H1 (cell line): ENCODE data around the gene ZNF407. TPM values are rescaled to one million over a fixed set of nuclear protein-coding genes. Genes with fewer than 3 reads are reported as not detected.

Source experiments
- CTCF ChIA-PET: fragments of 300-600 bp; sonication (Branson Sonifier 250); formaldehyde crosslinking; loops from one replicate; lab custom pipeline; 2021; ENCODE audit not compliant: partially characterized antibody; lab: Charles Lee
- POLR2A ChIA-PET: fragments of 300-600 bp; sonication (Branson Sonifier 250); formaldehyde crosslinking; loops from one replicate; lab custom pipeline; 2021; ENCODE audit warnings: inconsistent platforms; ENCODE audit not compliant: partially characterized antibody; lab: Charles Lee
- DNase-seq, 2 experiments: peaks; one replicate each; pipeline versions ENCODE4 v3.0.0 to v3.0.0-alpha.2; 2010 to 2022; ENCODE audit warnings: low spot score in 2 of 2, low read depth in 1 of 2, mixed read lengths in 1 of 2
- FAIRE-seq: peaks from 2 replicates; lab custom pipeline; 2011; peaks lifted over from hg19 to GRCh38; lab: Jason Lieb, UNC
- H2AFZ ChIP-seq: 2 replicates; pipeline ENCODE4 v1.8.1; 2012; ENCODE audit warnings: low read length, inconsistent platforms
- H2AK5ac ChIP-seq: 2 replicates; pipeline ENCODE4 v1.6.1; 2013; ENCODE audit warnings: low read depth, low read length
- H2BK120ac ChIP-seq: replicated peaks from 2 replicates; pipeline ENCODE3; 2013; ENCODE audit warnings: low read depth, low read length, inconsistent platforms
- H2BK12ac ChIP-seq: 2 replicates; pipeline ENCODE4 v1.6.1; 2013; ENCODE audit warnings: low read depth, low read length
- H2BK15ac ChIP-seq: 2 replicates; pipeline ENCODE4 v1.6.1; 2013; ENCODE audit warnings: low read length
- H2BK20ac ChIP-seq: 2 replicates; pipeline ENCODE4 v1.6.1; 2013; ENCODE audit warnings: low read length
- H2BK5ac ChIP-seq: 2 replicates; pipeline ENCODE4 v1.6.1; 2013; ENCODE audit warnings: low read depth, low read length
- H3K14ac ChIP-seq: 2 replicates; pipeline ENCODE4 v1.6.1; 2013; ENCODE audit warnings: inconsistent platforms; ENCODE audit not compliant: insufficient read length
- H3K18ac ChIP-seq: 2 replicates; pipeline ENCODE4 v1.6.1; 2013; ENCODE audit warnings: low read length; ENCODE audit errors: extremely low read depth
- H3K23ac ChIP-seq: 2 replicates; pipeline ENCODE4 v1.6.1; 2013; ENCODE audit warnings: inconsistent platforms; ENCODE audit not compliant: insufficient read length
- H3K23me2 ChIP-seq: 2 replicates; pipeline ENCODE4 v1.6.1; 2013; ENCODE audit warnings: low read depth, low read length
- H3K27ac ChIP-seq: 2 replicates; pipeline ENCODE4 v1.6.1; 2011; ENCODE audit warnings: low read depth, low read length, inconsistent platforms
- H3K27me3 ChIP-seq, 4 experiments: replicated peaks in 1 of 4; 1 replicate in 1 of 4; 2 replicates in 3 of 4; pipeline versions ENCODE4 v1.6.1 to v1.8.1; 2011 to 2013; ENCODE audit warnings: low read length in 3 of 4, mild to moderate bottlenecking in 3 of 4, inconsistent platforms in 2 of 4, mixed read lengths in 2 of 4, moderate library complexity in 1 of 4; ENCODE audit not compliant: control insufficient read depth in 3 of 4, insufficient read depth in 3 of 4; ENCODE audit errors: extremely low read depth in 1 of 4
- H3K36me3 ChIP-seq, 4 experiments: 2 replicates each; pipeline versions ENCODE4 v1.6.1 to v1.8.1; 2011 to 2013; ENCODE audit warnings: mild to moderate bottlenecking in 4 of 4, low read length in 3 of 4, moderate library complexity in 2 of 4, control low read depth in 1 of 4, inconsistent platforms in 1 of 4; ENCODE audit not compliant: insufficient read depth in 4 of 4, control insufficient read depth in 2 of 4
- H3K4ac ChIP-seq: replicated peaks from 2 replicates; pipeline ENCODE3; 2013; ENCODE audit warnings: low read length, low read depth, mixed read lengths, inconsistent platforms; ENCODE audit not compliant: insufficient read length
- H3K4me1 ChIP-seq, 4 experiments: replicated peaks in 1 of 4; 1 replicate in 1 of 4; 2 replicates in 3 of 4; pipeline versions ENCODE4 v1.6.1 to v1.8.1; 2011 to 2013; ENCODE audit warnings: low read length in 3 of 4, inconsistent platforms in 2 of 4, mixed read lengths in 1 of 4; ENCODE audit not compliant: insufficient read depth in 4 of 4, control insufficient read depth in 3 of 4
- H3K4me2 ChIP-seq, 2 experiments: 2 replicates each; pipeline versions ENCODE4 v1.6.1 to v1.8.1; 2011 to 2013; ENCODE audit warnings: low read depth in 2 of 2, low read length in 2 of 2, control low read depth in 1 of 2, inconsistent platforms in 1 of 2, mild to moderate bottlenecking in 1 of 2; ENCODE audit not compliant: insufficient read depth in 1 of 2
- H3K4me3 ChIP-seq, 4 experiments: fragments of 200-600, 300-600 bp in 1 of 4; sonication (generic), shearing (Covaris generic), sonication (Bioruptor Twin) in 1 of 4; 2 replicates each; pipeline versions ENCODE4 v1.5.1 to v1.8.1; 2011 to 2016; ENCODE audit warnings: low read length in 4 of 4, low read depth in 3 of 4, control low read depth in 2 of 4, inconsistent platforms in 2 of 4, mild to moderate bottlenecking in 2 of 4, mixed read lengths in 1 of 4, moderate library complexity in 1 of 4; ENCODE audit not compliant: insufficient read depth in 2 of 4; ENCODE audit errors: extremely low read depth in 1 of 4
- H3K56ac ChIP-seq: replicated peaks from 2 replicates; pipeline ENCODE3; 2013; ENCODE audit warnings: low read depth, mild to moderate bottlenecking, mixed read lengths, low read length, inconsistent platforms; ENCODE audit not compliant: insufficient read length
- H3K79me1 ChIP-seq: 2 replicates; pipeline ENCODE4 v1.6.1; 2013; ENCODE audit warnings: low read depth, low read length, control low read depth
- H3K79me2 ChIP-seq, 2 experiments: 2 replicates each; pipeline versions ENCODE4 v1.6.1 to v1.8.1; 2012 to 2013; ENCODE audit warnings: low read length in 2 of 2, mild to moderate bottlenecking in 2 of 2, inconsistent platforms in 1 of 2; ENCODE audit not compliant: insufficient read depth in 2 of 2, control insufficient read depth in 1 of 2
- H3K9ac ChIP-seq, 4 experiments: replicated peaks in 1 of 4; 1 replicate in 1 of 4; 2 replicates in 3 of 4; pipeline versions ENCODE4 v1.6.1 to v1.8.1; 2011 to 2013; ENCODE audit warnings: low read depth in 3 of 4, low read length in 3 of 4, control low read depth in 2 of 4, mild to moderate bottlenecking in 2 of 4, moderate library complexity in 2 of 4, inconsistent platforms in 1 of 4; ENCODE audit errors: extremely low read depth in 1 of 4
- H3K9me3 ChIP-seq, 2 experiments: 2 replicates each; pipeline versions ENCODE4 v1.6.1 to v1.8.1; 2012 to 2013; ENCODE audit warnings: mild to moderate bottlenecking in 2 of 2, moderate library complexity in 2 of 2, control low read depth in 1 of 2, inconsistent platforms in 1 of 2, low read depth in 1 of 2, low read length in 1 of 2, mixed read lengths in 1 of 2; ENCODE audit not compliant: insufficient read depth in 2 of 2
- H4K20me1 ChIP-seq, 2 experiments: replicated peaks in 1 of 2; 2 replicates each; pipeline versions ENCODE3 to v1.8.1; 2011 to 2013; ENCODE audit warnings: inconsistent platforms in 2 of 2, low read length in 2 of 2, mild to moderate bottlenecking in 1 of 2; ENCODE audit not compliant: insufficient read depth in 2 of 2, control insufficient read depth in 1 of 2
- H4K5ac ChIP-seq: 2 replicates; pipeline ENCODE4 v1.6.1; 2013; ENCODE audit warnings: low read length, low read depth, mixed read lengths, inconsistent platforms; ENCODE audit not compliant: insufficient read length
- H4K8ac ChIP-seq: 2 replicates; pipeline ENCODE4 v1.8.0; 2013; ENCODE audit warnings: mild to moderate bottlenecking, moderate library complexity, low read length, inconsistent platforms; ENCODE audit not compliant: insufficient read depth; ENCODE audit errors: extremely low read depth
- H4K91ac ChIP-seq: replicated peaks from 2 replicates; pipeline ENCODE3; 2013; ENCODE audit warnings: low read length, mixed read lengths, inconsistent platforms; ENCODE audit not compliant: insufficient read length
- BRCA1 ChIP-seq: IDR thresholded peaks from 2 replicates; pipeline ENCODE4 v1.6.1; 2012; ENCODE audit warnings: low read depth, low read length, improper control_type of control experiment
- CHD1 ChIP-seq: IDR thresholded peaks from 2 replicates; pipeline ENCODE4 v1.6.1; 2012; ENCODE audit warnings: low read depth, low read length, improper control_type of control experiment
- GTF2F1 ChIP-seq: IDR thresholded peaks from 2 replicates; pipeline ENCODE4 v1.6.1; 2012; ENCODE audit warnings: low read depth, low read length, improper control_type of control experiment, borderline replicate concordance
- KDM1A ChIP-seq: fragments of 200-600, 300-600 bp; sonication (generic); IDR thresholded peaks from 2 replicates; pipeline ENCODE4 v1.7.1; 2016; ENCODE audit warnings: mild to moderate bottlenecking, low read length, borderline replicate concordance
- KDM5A ChIP-seq: fragments of 200-600 bp; IDR thresholded peaks from 2 replicates; pipeline ENCODE4 v1.7.1; 2012; ENCODE audit warnings: mild to moderate bottlenecking, low read length, inconsistent platforms, mixed read lengths
- NRF1 ChIP-seq: IDR thresholded peaks from 2 replicates; pipeline ENCODE4 v1.6.1; 2011; ENCODE audit warnings: mild to moderate bottlenecking, low read depth, low read length, improper control_type of control experiment
- PHF8 ChIP-seq: fragments of 200-600 bp; sonication (generic); conservative IDR thresholded peaks from 2 replicates; pipeline ENCODE4 v1.7.1; 2012; ENCODE audit warnings: low read depth, mild to moderate bottlenecking, inconsistent platforms, low read length, moderate library complexity
- POLR2AphosphoS5 ChIP-seq: IDR thresholded peaks from 2 replicates; pipeline ENCODE4 v1.6.1; 2011; ENCODE audit warnings: low read depth, low read length
- SP2 ChIP-seq: IDR thresholded peaks from 2 replicates; pipeline ENCODE4 v1.6.1; 2012; ENCODE audit warnings: mild to moderate bottlenecking, low read length, inconsistent platforms
- TCF12 ChIP-seq: IDR thresholded peaks from 2 replicates; pipeline ENCODE4 v1.6.1; 2011; ENCODE audit warnings: low read depth, mild to moderate bottlenecking, low read length
- YY1 ChIP-seq: IDR thresholded peaks from 2 replicates; pipeline ENCODE4 v1.6.1; 2011; ENCODE audit warnings: low read depth, mild to moderate bottlenecking, low read length
- WGBS, 2 experiments: shearing (Covaris generic) in 1 of 2; methylation state at CpG; one replicate each; pipeline versions ENCODE4 v1.1.6 to v1.1.7; 2013 to 2015; ENCODE audit warnings: low lambda C conversion rate in 2 of 2, mixed read lengths in 2 of 2, inconsistent platforms in 1 of 2, low coverage in 1 of 2, missing lambda C conversion rate in 1 of 2; ENCODE audit not compliant: insufficient replicate concordance in 2 of 2, insufficient coverage in 1 of 2, insufficient read length in 1 of 2; ENCODE audit errors: extremely low coverage in 1 of 2, missing lambda C conversion rate in 1 of 2; 5-methylcytosine and 5-hydroxymethylcytosine counted together
- polyA plus RNA-seq, 7 experiments: library from polyadenylated mRNA; depleted of rRNA in 3 of 7; stranded (reverse) in 5 of 7; unstranded in 2 of 7; fragments of >200 nt in 5 of 7; fragments of 200-250 nt in 2 of 7; gene quantifications; 1 replicate in 5 of 7; 2 replicates in 1 of 7; 4 replicates in 1 of 7; pipeline versions ENCODE4 v1.2.1 to v1.2.3, GENCODE V29; 2011 to 2013; ENCODE audit warnings: missing spikeins in 2 of 7, mixed read lengths in 2 of 7
- total RNA-seq: library from RNA; stranded (reverse); fragmentation: NEBNext Ultra II Directional; extraction: Animal tissue kit (Norgen Biotek cat#: 25700); gene quantifications from 2 replicates; pipeline ENCODE4 v1.2.1, GENCODE V29; 2021
- TF ChIP-seq, protein P1 (sequence below): IDR thresholded peaks from 2 replicates; pipeline ENCODE4 v1.6.1; 2012; ENCODE audit warnings: inconsistent platforms
- TF ChIP-seq, protein P2 (sequence below): IDR thresholded peaks from 2 replicates; pipeline ENCODE4 v1.6.1; 2012; ENCODE audit warnings: inconsistent platforms

ZNF407 gene
- total and polyA plus RNA-seq, 2 of the 8 experiments (the other 6 are each of a cell fraction or from before 2014, with no cell fraction given): 1.5 to 6.8 TPM

DNA sequence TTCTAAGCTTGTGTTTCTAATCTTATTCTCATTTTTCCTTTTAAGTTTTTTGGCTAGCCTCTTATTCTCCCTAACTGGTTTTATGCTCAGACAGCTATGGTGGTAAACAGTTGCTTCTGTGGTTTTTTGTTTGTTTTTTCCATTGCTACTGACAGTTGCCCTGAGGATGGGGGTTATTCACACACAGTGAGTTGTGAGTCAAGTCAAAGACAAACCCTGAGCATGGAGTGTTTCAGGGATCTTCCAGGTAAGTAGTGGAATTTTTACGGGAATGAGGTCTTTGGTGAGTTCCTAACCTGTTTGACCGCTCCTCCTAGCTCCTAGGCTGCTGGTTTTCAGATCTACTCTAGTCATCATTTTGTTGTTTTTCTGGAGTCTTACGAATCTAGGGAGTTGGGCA is 162.8 kb downstream of the ZNF407 start:
- Histone ChIP-seq H2BK20ac (no peak overlapping the region), H4K20me1 (no peaks in the 10 kb centered on the region), H3K4me1 (no peaks in the 10 kb centered on the region; a peak in 1 of 7 replicates), H3K9me3 (no peaks in the 10 kb centered on the region), H3K9ac (no peak overlapping the region), H3K23ac (no peak overlapping the region), H3K56ac (no peak overlapping the region), H2BK12ac (no peak overlapping the region), H2AFZ (no peak overlapping the region), H3K4ac (no peak overlapping the region), H3K18ac (no peak overlapping the region), H3K79me2 (no peaks in the 10 kb centered on the region), H4K91ac (no peak overlapping the region), H3K27me3 (no peaks in the 10 kb centered on the region), H2AK5ac (no peak overlapping the region), H3K14ac (no peak overlapping the region), H4K8ac (no peak overlapping the region), H3K27ac (no peak overlapping the region), H2BK5ac (no peak overlapping the region), H3K36me3 (no peaks in the 10 kb centered on the region), H3K79me1 (no peaks in the 10 kb centered on the region), H2BK15ac (no peak overlapping the region), H4K5ac (no peak overlapping the region), H3K23me2 (no peaks in the 10 kb centered on the region), H3K4me2 (no peak overlapping the region), H3K4me3 (no peak overlapping the region), H2BK120ac (no peak overlapping the region)
- no peak for DNase-seq
- 90% methylated on average over 3 of the region's 3 CpGs; no CpG with 5 or more reads in 1 of the 2 experiments for WGBS, 2 experiments
- CTCF ChIA-PET: interaction anchor here (0.7 kb wide), 1 partner anchor 202 kb away, joined by 3 read pairs; no protein-coding TSS in a partner anchor
- POLR2A ChIA-PET: interaction anchor here (0.9 kb wide), 1 partner anchor 43 kb away, joined by 3 read pairs; no protein-coding TSS in a partner anchor
- TF ChIP-seq CHD1: no peak
- no peak for TF ChIP-seq BRCA1
- TF ChIP-seq, protein P1, sequence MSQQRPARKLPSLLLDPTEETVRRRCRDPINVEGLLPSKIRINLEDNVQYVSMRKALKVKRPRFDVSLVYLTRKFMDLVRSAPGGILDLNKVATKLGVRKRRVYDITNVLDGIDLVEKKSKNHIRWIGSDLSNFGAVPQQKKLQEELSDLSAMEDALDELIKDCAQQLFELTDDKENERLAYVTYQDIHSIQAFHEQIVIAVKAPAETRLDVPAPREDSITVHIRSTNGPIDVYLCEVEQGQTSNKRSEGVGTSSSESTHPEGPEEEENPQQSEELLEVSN: no peak
- TF ChIP-seq SP2: no peak
- TF ChIP-seq, protein P2, sequence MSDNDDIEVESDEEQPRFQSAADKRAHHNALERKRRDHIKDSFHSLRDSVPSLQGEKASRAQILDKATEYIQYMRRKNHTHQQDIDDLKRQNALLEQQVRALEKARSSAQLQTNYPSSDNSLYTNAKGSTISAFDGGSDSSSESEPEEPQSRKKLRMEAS: no peak
- TF ChIP-seq YY1: no peak
- TF ChIP-seq NRF1: no peak
- TF ChIP-seq GTF2F1: no peak
- TF ChIP-seq POLR2AphosphoS5: no peak
- no peak for TF ChIP-seq KDM5A
- no peak for TF ChIP-seq PHF8
- TF ChIP-seq KDM1A: no peak
- no peak for TF ChIP-seq TCF12
- no peak for FAIRE-seq
